ENCODE results near the gene ACP1.

DNA sequence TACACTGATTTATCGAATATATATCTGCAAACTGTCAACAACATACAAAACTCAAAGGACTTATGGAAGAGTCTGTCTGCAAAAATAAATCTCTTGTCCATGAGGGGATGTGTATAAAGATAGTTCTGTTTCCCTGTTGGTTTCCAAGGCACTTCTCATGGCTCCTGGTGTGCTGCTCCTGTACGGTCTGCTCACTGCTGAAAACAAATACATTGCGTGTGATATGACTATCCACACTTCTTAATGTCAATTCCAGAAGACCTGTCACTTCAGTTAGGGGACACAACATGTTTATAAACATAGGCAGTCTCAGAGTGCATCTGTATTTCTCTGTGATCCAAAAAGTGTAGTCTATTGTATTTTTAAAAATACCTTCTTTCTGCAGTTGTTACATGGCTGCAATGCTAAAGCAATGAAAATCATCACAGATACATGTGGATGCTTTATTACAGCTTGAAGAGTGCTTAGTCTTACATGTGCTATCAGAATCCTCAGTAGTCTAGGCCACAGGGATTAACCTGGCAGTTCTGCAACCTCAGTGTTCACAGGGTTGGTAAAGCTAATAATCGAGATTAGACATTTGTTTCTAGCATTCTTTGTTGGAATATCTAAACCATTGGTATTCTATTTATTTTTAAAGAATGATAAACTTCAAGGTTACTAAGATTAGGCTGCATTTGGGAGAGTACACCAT is 15.4 kb downstream of the ACP1 start:
- TF ChIP-seq CTCF (IDR thresholded peaks at IDR 0.05 in 8 of 11, conservative IDR thresholded peaks at IDR 0.05 in 3 of 11) (no peak), POLR2AphosphoS5 (IDR thresholded peaks at IDR 0.05) (no peak)
